Neural cell (in vitro differentiated cells): ENCODE data around the gene TIPRL. TPM values are rescaled to one million over a fixed set of nuclear protein-coding genes. Genes with fewer than 3 reads are reported as not detected.

Experiments
- polyA plus RNA-seq: library from polyadenylated mRNA; depleted of rRNA; stranded (reverse); fragments of >200 nt; gene quantifications from 2 replicates; pipeline ENCODE4 v1.2.3, GENCODE V29; 2014
- small RNA-seq, 3 experiments: library from RNA; depleted of rRNA; stranded (forward); fragments of <200 nt; gene quantifications; one replicate each; pipeline ENCODE3, GENCODE V24; 2012

TIPRL gene
- polyA plus RNA-seq, 1 donor from 2014 or later: 131 TPM

Small RNAs within 50 kb of the gene (small RNA-seq; reads per million reads assigned to genes)
- gene AL021397.1: 0 reads per million in 3 experiments

Other genes with a start within 250 kb of the TIPRL start
- gene DCAF6, start 242.3 kb upstream of the TIPRL start, polyA plus RNA-seq: 37.2 and 44.8 TPM in 2 replicates
- gene MPC2, start 241.9 kb upstream of the TIPRL start, polyA plus RNA-seq: 104 and 107 TPM in 2 replicates
- 39.0 and 45.5 TPM in 2 replicates for gene GPR161, start 42.0 kb upstream of the TIPRL start, polyA plus RNA-seq
- gene SFT2D2, start 47.0 kb downstream of the TIPRL start, polyA plus RNA-seq: 4.5 and 8.3 TPM in 2 replicates
- gene TBX19, start 101.9 kb downstream of the TIPRL start, polyA plus RNA-seq: 0.42 TPM in 1 of 2 replicates, not detected in the other